GM21723 (cell line): Measurements from ENCODE around the gene RPTOR.
"Not testable (repeated sequence)": the region's sequence is repeated elsewhere in the genome, so short reads cannot be mapped to it uniquely, and the experiment has no call there.

Experiments
- ATAC-seq: cut with Tn5 transposase; IDR thresholded peaks from one replicate; pipeline ENCODE4 v1.9.1; 2021; ENCODE audit warnings: mild to moderate bottlenecking, moderate library complexity; ENCODE audit not compliant: unreplicated experiment

Gene RPTOR

DNA sequence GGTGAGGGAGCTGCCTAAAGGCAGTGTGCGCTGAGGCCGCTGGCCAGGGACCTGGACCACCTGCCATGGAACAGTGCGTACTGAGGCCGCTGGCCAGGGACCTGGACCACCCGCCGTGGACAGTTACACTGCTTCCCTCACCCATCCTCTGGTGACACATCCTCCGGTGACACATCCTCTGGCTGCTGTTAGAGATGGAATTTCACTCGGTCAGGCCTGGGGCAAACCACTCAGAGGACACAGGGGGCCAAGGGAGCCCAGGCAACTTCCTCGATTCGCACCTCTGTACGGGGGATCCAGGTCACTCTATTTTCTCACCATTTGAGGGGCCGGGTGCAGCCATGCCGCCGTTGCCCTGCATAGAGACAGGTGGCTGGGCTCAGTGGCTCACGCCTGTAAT lies 32.4 kb upstream of the RPTOR start:
- ATAC-seq: no peak

DNA sequence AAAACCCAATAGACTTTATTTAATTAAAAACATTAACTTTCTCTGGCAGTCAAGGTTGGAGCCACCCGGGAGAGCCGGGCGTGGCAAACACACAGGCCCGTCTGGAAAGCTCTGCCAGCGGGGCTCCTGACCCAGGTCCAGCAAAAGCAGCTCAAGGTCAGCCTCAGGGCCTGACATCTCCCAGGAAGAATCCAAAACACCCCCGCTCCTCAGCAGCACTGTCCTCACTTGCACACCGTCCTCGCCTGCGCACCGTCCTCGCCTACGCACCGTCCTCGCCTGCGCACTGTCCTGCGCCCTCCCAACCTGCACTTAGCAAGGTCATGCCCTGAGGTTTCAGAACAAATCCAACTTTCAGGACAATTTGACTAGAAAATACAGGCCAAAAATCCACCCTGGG lies 31.4 kb upstream of the RPTOR start:
- ATAC-seq: no peak

DNA sequence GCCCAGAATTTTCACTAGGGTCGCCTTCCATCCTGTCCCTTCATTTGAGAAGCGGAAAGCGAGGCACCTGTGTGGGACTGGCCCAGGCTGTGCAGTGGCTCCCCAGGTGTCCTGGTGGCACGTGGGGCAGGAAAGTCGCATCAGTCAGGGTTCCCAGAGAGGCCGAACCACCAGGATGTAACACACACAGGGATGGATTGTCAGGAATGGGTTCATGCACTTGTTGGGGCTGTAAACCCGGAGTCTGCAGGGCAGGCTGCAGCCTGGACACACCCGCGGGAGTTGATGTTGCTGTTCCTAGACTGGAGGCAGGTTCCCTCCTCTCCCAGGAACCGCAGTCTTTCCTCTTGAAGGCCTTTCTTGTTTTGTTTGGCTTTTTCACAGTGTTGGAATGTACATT lies 30.7 kb upstream of the RPTOR start:
- no peak for ATAC-seq

DNA sequence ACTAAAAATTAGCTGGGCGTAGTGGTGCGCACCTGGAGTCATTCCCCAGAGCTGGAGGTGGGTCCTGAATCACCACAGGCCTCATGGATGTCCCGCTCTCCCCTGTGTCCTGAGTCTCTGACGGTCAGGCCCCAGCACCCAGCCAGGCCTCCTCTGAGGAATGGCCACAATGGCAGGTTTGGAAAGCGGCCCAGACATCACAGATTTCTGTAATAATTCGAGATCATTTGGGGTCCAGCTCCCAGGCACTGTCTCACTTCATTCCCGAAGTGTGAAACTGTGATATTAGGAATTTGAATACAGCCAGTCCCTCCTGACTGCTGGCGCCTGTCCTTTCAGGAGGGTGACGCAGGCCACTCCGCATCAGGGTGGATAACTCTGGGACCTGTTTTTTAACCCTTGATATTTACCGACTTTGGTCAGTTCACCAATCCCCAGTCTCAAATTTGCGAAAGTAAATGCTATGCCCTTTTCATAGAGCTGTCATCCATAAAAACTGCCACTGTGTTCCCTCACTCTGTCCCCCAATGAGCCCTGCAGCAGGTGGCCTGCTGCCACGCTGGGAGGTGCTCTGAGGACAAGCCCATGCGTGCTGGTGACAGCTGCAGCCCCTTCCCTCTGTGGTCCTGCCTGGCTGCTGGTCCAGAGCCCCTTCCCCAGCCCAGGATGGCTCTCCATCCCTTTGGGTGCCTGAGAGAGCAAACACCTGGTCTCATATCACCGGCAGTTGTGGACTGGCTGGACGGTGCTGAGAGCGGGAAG lies 28.3 kb upstream of the RPTOR start:
- no peak for ATAC-seq

DNA sequence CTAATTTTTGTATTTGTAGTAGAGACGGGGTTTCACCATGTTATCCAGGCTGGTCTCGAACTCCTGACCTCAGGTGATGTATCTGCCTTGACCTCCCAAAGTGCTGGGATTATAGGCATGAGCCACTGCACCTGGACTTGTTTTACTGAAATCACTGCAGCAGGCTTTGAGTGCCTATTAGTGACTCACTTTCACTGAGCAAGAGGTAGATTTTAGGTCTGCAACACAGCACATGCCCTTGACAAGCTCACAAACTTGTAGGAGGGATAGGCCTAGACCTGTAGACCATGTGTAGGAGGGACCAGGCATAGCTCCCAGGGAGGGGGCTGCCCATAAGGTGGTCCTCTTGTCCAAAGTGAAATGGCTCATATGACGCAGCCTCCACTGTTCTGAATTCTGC lies 27.0 kb upstream of the RPTOR start:
- no peak for ATAC-seq

DNA sequence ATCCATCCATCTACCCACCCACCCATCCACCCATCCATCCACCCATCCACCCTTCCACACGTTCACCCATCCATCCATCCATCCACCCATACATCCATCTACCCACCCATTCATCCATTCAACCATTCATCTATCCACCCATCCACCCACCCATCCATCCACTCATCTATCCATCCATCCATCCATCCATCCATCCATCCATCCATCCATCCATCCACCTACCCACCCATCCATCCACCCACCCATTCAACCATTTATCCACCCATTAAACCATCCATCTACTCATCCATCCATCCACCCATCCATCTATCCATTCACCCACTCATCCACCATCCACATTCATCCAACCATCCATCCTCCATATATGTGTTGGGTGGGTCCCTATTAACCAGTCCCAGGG lies 26.2 kb upstream of the RPTOR start:
- no peak for ATAC-seq

DNA sequence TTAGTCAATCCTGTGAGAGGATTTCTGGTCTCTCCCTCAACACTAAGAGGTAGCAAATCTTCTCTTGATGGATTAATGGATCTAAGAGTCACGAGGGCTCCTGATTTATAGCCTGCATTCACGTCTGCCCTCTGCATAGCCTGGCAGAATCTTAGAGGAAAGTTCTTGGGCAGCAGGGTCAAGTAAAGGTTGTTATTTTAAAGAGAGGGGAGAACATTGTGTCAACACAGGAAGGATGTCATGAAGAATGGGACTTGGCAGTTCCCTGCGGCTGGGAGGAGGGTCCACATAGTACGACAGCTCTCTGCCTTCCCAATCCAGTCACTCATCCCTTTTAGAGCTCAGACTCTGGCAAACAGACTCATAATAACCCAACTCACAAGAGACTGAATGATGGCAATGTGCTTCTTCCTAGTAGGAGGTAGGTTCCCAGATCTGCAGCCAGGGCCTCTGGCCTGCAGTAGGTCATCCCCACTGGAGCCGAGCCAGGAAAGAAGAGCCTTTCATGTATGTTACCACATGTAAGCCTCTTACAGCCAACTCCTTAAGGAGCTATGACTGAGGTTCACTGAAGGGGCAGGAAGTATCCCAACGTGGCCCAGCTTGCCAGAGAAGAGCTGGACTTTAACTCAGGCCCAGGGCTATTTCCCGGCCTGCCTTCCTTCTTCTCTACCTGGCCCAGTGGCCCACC lies 25.4 kb upstream of the RPTOR start:
- no peak for ATAC-seq

DNA sequence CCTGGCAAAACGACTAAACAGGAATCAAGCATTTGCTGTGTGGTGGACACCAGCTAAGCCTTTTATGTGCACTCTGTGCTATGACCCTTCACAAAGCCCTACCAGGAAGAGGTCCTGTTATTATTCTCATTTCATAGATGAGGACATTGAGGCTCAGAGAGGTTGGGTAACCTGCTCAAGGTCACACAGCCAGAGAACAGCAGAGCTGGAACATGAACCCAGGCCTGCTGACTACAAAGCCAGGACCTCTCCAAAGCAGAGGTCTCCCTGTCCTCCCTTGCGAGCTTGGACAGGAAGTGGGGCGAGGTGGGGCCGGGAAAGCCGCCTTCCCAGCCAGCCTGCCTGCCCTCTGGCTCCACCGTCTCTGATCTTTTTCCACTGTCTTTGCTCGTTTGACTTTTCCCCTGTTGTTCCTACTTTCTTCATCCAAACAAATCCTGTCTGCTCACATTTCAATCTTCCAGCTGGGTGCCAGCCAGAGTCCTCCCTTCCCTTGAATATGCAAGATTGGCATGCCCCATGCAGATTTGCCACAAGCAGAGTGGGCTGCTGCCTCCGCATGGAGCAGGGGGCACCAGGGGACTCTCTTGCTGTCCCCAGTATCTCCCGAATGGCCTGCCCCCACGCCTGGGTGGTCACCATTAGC lies 23.7 kb upstream of the RPTOR start:
- no peak for ATAC-seq

DNA sequence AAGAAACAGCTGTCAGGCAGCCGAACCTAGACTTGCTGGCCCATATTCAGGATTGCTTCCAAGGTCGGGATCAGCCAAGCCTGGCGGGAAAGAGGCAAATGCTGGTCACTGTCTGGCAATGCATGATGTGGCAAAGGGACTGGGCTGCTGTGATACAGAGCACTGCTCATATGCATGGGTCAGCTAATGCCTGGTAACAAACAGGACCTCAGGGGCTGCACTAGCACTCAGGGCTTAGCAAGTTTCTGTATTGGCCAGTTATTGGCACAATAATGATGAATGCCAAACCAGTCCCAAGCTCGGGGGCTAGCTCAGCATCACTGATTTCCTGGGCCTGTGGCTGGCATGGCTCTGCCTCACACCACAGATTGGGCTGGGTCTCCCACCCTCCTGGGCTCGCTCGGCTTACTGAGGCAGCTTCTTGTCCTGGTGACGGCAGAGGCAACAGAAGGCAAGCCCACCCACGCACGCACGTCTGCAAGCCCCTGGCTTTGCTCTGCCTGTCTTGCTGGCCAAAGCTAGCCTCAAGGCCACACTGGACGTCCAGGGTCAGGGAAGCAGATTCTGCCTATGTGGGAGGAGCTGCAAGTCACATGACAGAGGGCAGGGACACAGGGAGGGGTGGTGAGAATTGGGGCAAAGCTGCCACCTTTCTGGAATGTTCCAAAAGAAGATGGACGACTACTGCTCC lies 21.4 kb upstream of the RPTOR start:
- no peak for ATAC-seq

DNA sequence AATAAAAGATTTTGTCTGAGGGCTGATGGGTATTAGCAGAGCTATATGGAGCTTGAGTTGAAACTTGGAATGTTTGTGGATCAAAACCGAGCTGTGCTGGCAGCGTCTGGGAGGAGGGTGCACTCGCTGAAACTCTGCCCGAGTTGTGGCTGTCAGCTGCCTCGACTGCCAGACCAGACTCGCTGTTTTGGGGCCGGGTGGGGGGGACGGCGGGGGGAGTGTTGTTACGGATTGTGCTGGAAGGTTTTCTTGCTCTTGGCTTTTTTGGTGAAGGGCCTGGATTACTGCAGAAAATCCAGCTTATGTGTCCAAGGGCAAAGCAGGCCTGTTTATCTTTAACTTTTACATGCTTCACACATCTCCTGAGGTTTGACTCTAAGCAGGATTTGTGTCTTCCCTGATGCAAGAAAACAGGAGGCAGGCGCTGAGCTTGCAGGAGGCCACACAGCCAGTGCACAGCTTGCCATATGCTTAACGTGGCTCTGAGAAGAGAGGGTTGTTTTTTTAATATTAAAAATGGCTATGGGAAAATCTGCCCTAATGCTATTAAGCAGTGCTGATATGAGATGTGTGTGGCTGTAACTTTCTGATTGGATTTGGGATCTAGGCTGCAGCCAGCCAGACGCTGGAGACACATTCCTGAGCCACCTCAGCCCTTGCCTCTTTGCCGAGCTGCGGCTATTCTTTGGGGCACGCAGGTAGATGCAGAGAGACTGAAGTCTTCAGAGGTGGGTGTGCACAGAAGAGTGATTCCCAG lies 20.5 kb upstream of the RPTOR start:
- no peak for ATAC-seq

DNA sequence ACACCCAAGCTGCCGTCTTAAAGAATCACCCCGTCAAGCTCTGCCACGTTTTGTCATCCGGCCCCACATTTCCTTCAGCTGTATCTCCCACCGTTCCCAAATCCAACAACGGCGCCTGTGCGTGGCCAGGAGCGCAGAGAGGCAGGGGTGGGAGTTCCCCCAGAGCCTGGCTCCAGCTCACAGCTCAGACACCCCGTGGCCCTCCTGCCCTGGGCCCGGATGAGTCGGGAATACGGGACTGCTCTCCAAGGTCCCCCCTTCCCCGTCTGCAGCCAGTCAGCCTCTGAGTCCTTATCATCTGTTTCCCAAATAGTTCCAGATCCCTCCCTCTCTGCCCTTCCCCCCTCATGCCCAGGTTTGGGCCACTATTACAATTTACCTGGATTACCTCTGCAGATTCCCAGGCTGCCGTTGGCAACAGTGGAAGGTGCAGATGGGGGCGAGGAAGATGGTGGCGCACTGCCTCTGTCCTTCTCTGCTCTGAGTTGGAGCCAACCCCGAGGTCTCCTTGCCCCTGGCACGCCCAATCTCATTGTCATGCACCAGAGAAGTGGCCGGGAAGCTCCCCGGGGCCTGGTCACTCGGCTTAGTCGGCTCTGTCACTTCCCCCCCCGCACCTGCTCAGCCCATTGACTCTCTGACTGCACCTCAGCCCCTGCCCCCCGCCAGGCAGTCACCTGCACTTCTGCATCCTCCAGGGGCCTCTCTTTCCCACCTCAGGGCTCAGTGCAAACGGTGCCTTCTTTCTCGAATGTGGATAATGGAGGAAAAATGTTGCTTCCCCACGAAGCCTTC lies 18.3 kb upstream of the RPTOR start:
- no peak for ATAC-seq

DNA sequence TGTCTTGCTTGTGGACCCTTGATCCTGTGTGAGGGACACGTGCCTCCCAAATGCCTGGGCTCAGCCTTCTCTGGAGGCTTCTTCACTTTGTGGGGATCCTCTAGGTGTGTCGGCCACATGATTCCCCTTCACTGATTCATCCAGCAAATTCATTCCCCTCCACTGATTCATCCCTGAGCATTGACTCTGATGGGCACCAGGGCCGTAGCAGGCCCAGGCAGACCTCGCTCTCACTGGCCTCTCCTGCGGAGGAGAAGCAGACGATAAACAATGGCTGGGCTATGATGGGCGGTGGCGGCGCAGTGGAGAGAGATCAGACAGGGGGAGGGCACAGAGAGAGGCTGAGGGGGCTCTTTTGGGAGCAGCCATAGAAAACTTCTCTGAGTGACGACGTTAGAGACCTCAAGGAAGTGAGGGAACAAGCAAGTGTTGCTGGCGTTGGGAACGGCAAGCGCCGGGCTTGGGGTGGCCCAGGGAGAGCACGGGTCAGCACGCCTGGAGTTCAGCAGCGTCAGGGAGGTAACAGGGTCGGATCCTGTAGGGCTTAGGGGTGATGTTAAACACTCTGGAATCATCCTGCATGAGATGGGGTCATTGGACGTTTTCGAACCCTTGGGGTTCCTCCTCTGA lies 17.5 kb upstream of the RPTOR start:
- ATAC-seq: no peak

DNA sequence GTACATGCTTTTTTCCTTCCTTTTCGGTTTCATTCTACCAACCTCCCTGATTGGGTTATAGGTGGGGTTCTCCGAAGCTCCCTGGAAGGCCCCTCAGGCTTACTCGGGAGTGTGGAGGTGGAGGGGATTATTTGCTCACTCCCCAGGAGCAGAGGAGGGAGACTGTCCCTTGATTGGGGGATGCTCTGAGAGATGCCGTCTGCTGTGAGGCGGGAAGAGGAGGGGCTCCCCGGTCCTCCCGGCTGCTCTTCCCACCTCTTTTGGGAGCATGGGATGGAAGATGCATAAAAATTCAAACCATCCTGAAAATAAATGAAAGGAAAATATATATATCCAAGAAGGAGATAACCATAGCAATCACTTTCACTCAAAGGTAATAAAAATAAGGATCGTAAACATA lies 16.1 kb upstream of the RPTOR start:
- ATAC-seq: no peak

DNA sequence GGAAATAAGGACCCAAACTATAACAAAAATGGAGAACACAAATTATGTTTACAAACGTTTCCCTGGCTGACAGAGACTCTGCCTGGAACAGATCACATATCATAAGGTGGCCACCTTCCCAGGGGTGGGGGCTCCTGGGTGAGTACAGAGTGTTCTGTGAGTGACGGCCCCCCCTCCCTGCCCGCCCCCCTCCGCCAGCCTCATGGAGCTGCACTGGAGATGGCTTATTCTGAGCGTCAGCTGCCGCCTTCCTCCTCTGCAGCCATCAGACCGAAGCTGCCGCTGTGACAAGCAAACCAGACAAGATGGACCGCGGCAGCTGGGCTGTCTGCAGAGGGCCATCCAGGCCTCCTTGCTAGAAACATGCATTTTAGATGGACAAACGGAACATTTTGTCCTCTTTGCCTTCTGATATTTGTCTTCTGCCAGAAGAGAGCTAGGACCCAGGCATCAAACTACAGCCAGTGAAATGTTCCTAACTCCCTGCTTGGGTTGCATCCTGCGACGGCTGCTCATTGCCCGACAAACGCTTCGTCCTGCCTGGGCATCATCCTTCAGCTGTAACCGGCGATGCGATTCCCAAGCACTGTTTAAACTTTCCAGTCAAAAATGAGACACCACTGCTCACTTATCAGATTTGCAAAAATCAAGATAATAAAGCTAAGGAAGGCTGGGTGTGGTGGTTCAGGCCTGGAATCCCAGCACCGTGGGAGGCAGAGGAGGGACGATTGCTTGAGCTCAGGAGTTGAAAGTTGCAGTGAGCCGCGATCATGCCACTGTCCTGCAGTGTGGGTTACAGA lies 15.3 kb upstream of the RPTOR start:
- no peak for ATAC-seq

DNA sequence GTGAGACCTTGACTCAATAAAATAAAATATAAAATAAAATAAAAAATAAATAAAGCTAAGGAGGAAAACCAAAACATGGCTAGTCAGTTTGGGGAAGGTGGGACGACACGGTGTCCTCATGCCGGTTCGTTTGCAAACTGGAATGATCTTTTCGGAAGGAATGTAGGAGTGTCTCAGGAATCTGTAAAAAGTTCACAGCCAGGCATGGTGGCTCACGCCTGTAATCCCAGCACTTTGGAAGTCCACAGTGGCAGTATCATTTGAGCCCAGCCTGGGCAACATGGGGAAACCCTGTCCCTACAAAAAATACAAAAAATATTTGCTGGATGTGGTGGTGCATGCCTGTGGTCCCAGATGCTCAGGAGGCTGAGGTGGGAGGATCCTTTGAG lies 14.7 kb upstream of the RPTOR start:
- ATAC-seq: no peak

DNA sequence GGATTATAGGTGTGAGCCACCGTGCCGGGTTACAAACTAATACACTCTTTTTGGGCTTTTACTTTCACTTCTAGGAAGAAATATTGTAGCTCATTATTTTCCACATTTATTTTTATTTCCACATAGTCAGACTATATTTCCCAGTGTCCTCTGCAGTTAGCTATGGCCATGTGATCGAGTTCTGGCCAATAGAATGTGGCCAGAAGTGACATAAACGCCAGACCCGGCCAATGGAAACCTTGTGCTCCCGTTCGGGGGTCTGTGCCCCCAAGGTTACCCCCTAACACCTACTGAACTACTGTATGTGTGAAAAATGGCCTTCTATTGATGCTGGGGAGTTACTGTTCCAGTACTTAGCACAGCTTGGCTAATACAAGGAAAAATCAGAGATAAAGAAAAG lies 13.2 kb upstream of the RPTOR start:
- ATAC-seq: no peak

DNA sequence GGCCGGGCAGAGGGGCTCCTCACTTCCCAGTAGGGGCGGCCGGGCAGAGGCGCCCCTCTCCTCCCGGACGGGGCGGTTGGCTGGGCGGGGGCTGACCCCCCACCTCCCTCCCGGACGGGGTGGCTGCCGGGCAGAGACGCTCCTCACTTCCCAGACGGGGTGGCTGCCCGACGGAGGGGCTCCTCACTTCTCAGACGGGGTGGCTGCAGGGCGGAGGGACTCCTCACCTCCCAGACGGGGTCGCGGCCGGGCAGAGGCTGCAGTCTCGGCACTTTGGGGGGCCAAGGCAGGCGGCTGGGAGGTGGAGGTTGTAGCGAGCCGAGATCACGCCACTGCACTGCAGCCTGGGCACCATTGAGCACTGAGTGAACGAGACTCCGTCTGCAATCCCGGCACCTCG lies 7.3 kb upstream of the RPTOR start:
- ATAC-seq: not testable (repeated sequence)

DNA sequence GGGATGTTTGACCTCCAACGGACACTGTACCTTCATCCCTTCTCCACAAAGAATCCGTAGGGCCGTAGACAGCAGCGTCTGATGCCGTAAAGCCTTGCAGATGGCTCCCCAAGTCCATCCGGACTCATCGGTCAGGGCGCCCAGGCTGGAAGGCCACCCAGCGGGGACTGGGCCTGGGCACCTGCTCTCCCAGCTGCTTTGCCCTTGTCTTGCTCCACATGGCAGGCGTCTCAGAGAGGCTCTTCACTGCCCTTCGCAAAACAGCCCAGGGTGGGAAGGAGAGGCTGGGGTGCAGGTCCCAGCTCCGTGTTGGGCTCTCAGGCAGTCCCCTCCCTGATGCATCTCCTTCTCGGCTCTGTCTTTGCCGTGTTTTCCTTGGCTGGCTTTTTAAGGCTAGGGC lies 6.2 kb upstream of the RPTOR start:
- ATAC-seq: no peak
